Measurements from ENCODE around the gene C4orf54.

C4orf54 gene

DNA sequence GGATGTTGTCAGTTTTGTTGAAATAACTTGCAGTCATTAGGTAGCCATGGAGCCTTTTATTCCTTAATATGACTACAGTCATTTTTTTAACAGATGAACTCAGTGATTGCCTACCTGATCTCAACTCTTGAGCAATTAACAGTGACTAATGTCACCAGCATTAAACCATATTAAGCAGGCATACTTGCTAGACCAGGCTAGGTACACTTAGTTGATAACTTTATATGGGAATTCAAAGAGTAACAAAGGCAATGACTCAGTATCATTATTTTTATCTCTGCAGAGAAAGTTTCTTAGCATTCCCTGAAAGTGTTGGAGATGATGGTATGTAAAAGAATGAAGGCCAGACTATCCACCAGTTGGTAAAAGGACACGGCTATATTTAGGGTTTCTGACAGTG is at the start of gene C4orf54:
Gene C4orf54, minus strand, starts transcription at position 31 of the 400 bp plus-strand sequence. CDS start 3,180 bp downstream, outside the sequence.
- DNase-seq (ENCODE audit: low spot score in 2 of 2) (no peak), ATAC-seq (replicated peaks; ENCODE audit: extremely low read depth, poor library complexity, severe bottlenecking) (no peak)
- Mint-ChIP-seq H3K9me3 (no peaks in the 10 kb centered on the region), H3K27ac (ENCODE audit: low read depth) (no peak within 1 kb of the TSS), H3K4me1 (no peaks in the 10 kb centered on the region), H3K4me3 (no peak within 1 kb of the TSS), H3K27me3 (peaks cover 36% of the 10 kb centered on the region), H3K36me3 (ENCODE audit: insufficient read depth) (no peaks in the 10 kb centered on the region)

DNA sequence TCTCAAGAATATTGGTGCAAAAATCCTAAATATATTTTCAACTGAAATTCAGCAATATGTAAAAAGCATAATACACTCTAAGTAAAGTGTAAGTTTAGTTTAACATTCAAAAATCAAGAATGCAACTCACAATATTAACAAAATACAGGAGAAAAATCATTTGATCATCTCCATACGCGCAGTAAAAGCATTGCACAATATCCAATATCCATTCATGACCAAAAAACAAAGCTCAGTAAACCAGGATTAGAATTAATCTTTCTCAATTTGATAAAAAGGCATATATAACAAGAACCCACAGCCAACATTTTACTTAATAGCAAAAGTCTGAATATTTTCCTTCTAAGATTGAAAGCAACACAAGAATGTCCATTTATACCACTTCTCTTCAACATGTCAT is 48.3 kb upstream of the C4orf54 start:
- DNase-seq (ENCODE audit: low spot score in 2 of 2) (no peak), ATAC-seq (replicated peaks; ENCODE audit: extremely low read depth, poor library complexity, severe bottlenecking) (no peak)
- H3K9me3 Mint-ChIP-seq: no peaks in the 10 kb centered on the region
- no peaks in the 10 kb centered on the region for H3K4me1 Mint-ChIP-seq
- H3K36me3 Mint-ChIP-seq (ENCODE audit: insufficient read depth): peaks cover 2% of the 10 kb centered on the region
- H3K27ac Mint-ChIP-seq (ENCODE audit: low read depth): no peak overlapping the region
- H3K4me3 Mint-ChIP-seq: no peak overlapping the region
- H3K27me3 Mint-ChIP-seq: peaks cover 31% of the 10 kb centered on the region

DNA sequence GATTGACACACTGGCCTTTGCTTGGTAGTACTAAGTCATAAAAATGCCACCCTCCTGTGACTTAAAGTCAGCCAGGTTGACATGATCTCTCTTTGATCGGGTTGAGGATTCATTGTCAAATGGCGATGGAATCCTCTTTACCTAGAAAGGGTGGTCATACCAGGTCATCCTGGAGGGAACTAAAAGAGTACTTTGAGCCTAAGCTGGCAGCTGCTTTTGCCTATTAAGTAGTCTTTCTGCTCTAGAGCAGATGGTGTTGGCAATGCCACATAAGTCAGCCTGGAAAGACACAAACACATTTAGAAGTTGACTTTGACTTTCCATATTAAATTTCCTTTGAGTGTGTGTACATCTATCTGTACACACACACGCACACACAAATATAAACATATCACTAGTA is 39.2 kb upstream of the C4orf54 start:
- Mint-ChIP-seq H3K36me3 (ENCODE audit: insufficient read depth) (no peaks in the 10 kb centered on the region), H3K4me1 (no peaks in the 10 kb centered on the region), H3K4me3 (no peak overlapping the region), H3K27ac (ENCODE audit: low read depth) (no peak overlapping the region), H3K27me3 (peaks cover 60% of the 10 kb centered on the region), H3K9me3 (no peaks in the 10 kb centered on the region)
- DNase-seq (ENCODE audit: low spot score in 2 of 2) (no peak), ATAC-seq (replicated peaks; ENCODE audit: extremely low read depth, poor library complexity, severe bottlenecking) (no peak)

DNA sequence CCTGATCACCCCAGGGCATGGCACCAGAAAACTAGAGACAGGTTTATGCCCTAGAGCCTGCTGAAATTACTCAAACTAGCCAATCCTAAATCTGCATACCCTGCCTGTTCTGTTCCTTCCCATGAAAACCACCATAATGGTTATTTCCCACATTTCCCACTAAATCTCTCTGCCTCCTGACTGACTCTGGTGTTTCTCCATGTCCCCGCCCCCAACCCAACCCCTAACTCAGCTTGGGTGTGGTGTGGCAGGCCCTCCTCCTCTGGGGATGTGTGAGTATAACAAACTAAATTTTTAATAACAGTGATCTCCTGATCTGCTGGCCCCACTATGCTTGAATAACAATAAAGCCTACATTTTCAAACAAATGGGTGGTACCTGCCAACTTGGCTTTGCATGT is 35.5 kb upstream of the C4orf54 start:
- Mint-ChIP-seq H3K36me3 (ENCODE audit: insufficient read depth) (no peaks in the 10 kb centered on the region), H3K27me3 (peaks cover 23% of the 10 kb centered on the region), H3K4me1 (no peaks in the 10 kb centered on the region), H3K27ac (ENCODE audit: low read depth) (no peak overlapping the region), H3K4me3 (no peak overlapping the region), H3K9me3 (peaks cover 12% of the 10 kb centered on the region)
- DNase-seq (ENCODE audit: low spot score in 2 of 2): no peak
- no peak for ATAC-seq (replicated peaks; ENCODE audit: extremely low read depth, poor library complexity, severe bottlenecking)

DNA sequence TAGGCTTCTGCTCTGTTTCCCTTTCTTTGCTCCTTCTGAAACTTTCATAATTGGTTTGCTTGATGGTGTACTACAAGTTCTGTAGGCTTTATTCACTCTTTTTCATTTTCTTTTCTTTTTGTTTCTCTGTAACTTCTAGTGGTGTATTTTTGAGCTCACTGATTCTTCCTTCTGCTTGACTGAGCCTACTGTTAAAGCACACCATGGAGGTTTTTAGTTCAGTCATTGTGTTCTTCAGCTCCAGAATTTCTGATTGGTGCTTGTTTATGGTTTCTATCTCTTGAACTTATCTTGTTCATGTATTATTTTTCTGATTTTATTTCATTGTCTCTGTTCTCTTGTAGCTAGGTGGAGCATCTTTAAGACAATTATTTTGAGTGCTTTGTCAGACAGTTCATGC is 33.4 kb upstream of the C4orf54 start:
- Mint-ChIP-seq H3K36me3 (ENCODE audit: insufficient read depth) (no peaks in the 10 kb centered on the region), H3K27ac (ENCODE audit: low read depth) (no peak overlapping the region), H3K9me3 (peaks cover 12% of the 10 kb centered on the region), H3K4me3 (no peak overlapping the region), H3K4me1 (no peaks in the 10 kb centered on the region), H3K27me3 (peaks cover 18% of the 10 kb centered on the region)
- DNase-seq (ENCODE audit: low spot score in 2 of 2) (no peak), ATAC-seq (replicated peaks; ENCODE audit: extremely low read depth, poor library complexity, severe bottlenecking) (no peak)

DNA sequence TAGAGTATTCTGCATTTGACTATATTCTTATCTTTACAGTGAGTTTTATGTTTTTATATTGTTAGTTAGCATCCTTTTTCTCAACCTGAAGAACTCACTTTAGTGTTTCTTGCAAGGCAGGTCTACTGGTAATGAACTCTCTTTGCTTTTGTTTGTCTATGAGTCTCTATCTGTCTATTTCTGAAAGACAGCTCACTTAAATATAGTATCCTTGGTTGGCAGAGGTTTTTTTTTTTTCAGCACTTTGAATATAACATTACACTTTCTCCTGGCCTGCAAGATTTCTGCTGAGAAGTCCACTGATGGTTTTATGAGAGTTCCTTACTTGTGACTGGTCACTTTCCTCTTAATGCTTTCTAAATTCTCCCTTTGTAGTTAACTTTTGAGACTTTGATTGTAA is 32.8 kb upstream of the C4orf54 start:
- H3K9me3 Mint-ChIP-seq: peaks cover 12% of the 10 kb centered on the region
- H3K4me1 Mint-ChIP-seq: no peaks in the 10 kb centered on the region
- H3K4me3 Mint-ChIP-seq: no peak overlapping the region
- no peak for DNase-seq (ENCODE audit: low spot score in 2 of 2)
- no peaks in the 10 kb centered on the region for H3K36me3 Mint-ChIP-seq (ENCODE audit: insufficient read depth)
- H3K27ac Mint-ChIP-seq (ENCODE audit: low read depth): no peak overlapping the region
- peaks cover 16% of the 10 kb centered on the region for H3K27me3 Mint-ChIP-seq
- no peak for ATAC-seq (replicated peaks; ENCODE audit: extremely low read depth, poor library complexity, severe bottlenecking)

DNA sequence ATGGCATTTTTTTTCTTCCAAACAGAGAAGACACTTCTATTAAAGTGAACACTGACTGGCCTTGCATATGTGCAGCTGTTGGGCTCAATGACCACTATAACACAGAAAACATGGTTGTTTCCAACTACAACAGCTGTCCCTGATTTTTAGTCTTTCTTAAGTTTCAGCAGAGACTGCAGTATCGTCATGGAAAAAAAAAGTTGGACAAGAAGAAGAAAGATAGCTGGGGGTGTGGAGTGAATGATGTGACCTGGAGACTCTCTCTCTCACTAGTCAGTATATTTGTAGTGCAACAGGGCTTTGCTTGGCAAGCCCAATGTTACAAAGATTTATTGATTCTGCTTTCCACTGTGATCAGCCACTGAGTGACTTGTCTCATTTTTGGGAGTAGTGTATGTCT is 29.5 kb upstream of the C4orf54 start:
- Mint-ChIP-seq H3K4me3 (no peak overlapping the region), H3K4me1 (no peaks in the 10 kb centered on the region), H3K27me3 (peaks cover 13% of the 10 kb centered on the region), H3K36me3 (ENCODE audit: insufficient read depth) (no peaks in the 10 kb centered on the region), H3K27ac (ENCODE audit: low read depth) (no peak overlapping the region), H3K9me3 (peaks cover 12% of the 10 kb centered on the region)
- DNase-seq (ENCODE audit: low spot score in 2 of 2) (no peak), ATAC-seq (replicated peaks; ENCODE audit: extremely low read depth, poor library complexity, severe bottlenecking) (no peak)

DNA sequence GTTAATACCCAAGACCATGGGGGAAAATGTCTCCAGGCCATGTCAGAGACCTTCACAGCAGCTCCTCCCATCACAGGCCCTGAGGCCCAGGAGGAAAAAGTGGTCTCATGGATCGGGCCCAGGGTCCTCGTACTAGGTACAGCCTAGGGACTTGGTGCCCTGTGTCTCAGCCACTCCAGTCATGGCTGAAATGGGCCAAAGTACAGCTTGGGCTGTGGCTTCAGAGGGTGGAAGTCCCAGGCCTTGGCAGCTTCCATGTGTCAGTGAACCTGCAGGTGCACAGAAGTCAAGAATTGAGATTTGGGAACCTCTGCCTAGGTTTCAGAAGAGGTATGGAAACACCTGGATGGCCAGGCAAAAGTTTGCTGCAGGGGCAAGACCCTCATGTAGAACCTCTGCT is 27.6 kb upstream of the C4orf54 start:
- Mint-ChIP-seq H3K27ac (ENCODE audit: low read depth) (no peak overlapping the region), H3K27me3 (peaks cover 20% of the 10 kb centered on the region), H3K36me3 (ENCODE audit: insufficient read depth) (no peaks in the 10 kb centered on the region), H3K4me1 (no peaks in the 10 kb centered on the region), H3K4me3 (no peak overlapping the region), H3K9me3 (peaks cover 5% of the 10 kb centered on the region)
- ATAC-seq (replicated peaks; ENCODE audit: extremely low read depth, poor library complexity, severe bottlenecking) (no peak), DNase-seq (ENCODE audit: low spot score in 2 of 2) (no peak)

DNA sequence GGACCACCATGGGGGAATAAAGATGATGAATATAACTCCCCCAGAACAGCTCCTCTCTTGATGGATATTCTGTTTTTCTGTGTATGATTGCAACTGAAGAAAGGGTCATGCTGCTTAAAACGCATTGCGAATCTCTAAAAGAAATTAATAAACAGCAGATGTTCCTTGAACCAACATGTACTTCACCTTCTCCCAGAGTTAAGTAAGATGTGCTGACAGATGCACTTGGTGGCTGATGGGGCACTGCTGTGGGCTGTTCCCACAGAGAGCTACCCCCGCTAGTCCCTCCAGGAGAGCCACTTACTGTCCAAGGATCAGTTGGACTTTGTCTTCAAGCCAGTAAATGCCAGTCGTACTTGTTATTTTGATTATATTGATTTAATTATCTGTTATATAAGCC is 26.3 kb upstream of the C4orf54 start:
- no peaks in the 10 kb centered on the region for H3K36me3 Mint-ChIP-seq (ENCODE audit: insufficient read depth)
- H3K4me3 Mint-ChIP-seq: no peak overlapping the region
- H3K27me3 Mint-ChIP-seq: peaks cover 20% of the 10 kb centered on the region
- H3K27ac Mint-ChIP-seq (ENCODE audit: low read depth): no peak overlapping the region
- no peaks in the 10 kb centered on the region for H3K4me1 Mint-ChIP-seq
- DNase-seq (ENCODE audit: low spot score in 2 of 2): no peak
- no peak for ATAC-seq (replicated peaks; ENCODE audit: extremely low read depth, poor library complexity, severe bottlenecking)
- H3K9me3 Mint-ChIP-seq: no peaks in the 10 kb centered on the region

DNA sequence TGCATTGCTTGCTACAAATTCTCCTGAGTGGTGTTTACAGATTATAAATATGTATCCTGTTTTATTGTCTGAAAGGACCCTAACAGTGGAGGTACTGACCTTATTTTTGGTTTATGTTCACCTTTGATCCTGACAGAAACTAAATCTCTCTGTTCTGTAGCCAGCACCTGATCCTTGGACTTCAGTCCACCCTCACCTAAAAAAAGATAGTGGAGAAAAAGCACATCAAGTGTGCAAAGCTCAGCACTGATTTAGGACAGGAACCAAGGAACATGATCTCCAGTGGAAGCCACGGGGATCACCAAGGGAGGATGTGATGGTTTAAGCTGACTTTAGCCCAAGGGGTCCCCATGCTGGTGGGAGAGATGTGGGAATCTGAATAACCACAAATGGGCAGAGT is 22.3 kb upstream of the C4orf54 start:
- ATAC-seq (replicated peaks; ENCODE audit: extremely low read depth, poor library complexity, severe bottlenecking) (no peak), DNase-seq (ENCODE audit: low spot score in 2 of 2) (no peak)
- peaks cover 32% of the 10 kb centered on the region for H3K27me3 Mint-ChIP-seq
- H3K9me3 Mint-ChIP-seq: no peaks in the 10 kb centered on the region
- no peaks in the 10 kb centered on the region for H3K4me1 Mint-ChIP-seq
- H3K4me3 Mint-ChIP-seq: no peak overlapping the region
- no peak overlapping the region for H3K27ac Mint-ChIP-seq (ENCODE audit: low read depth)
- H3K36me3 Mint-ChIP-seq (ENCODE audit: insufficient read depth): no peaks in the 10 kb centered on the region

DNA sequence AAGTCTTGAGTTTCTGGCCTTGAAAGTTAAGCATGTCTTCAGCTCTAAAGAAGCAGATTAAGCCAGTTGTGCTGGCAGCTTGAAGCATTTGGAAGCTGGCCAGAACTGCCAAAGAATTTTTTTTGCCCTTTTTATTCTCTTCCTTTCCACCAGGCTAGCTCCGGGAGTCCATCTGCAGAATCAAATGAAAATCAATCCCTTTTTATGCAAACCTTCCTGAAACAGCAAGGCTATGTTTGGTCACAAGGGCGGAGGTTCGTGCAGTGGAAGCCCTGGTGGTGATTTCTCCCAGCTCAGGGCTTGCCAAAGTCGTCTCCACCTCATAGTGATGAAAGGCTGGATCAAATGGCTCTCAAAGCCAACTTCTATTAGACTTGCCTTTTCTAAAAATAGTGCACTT is 21.6 kb upstream of the C4orf54 start:
- Mint-ChIP-seq H3K36me3 (ENCODE audit: insufficient read depth) (no peaks in the 10 kb centered on the region), H3K4me1 (no peaks in the 10 kb centered on the region), H3K27me3 (peaks cover 33% of the 10 kb centered on the region), H3K27ac (ENCODE audit: low read depth) (no peak overlapping the region), H3K4me3 (no peak overlapping the region), H3K9me3 (no peaks in the 10 kb centered on the region)
- no peak for DNase-seq (ENCODE audit: low spot score in 2 of 2)
- no peak for ATAC-seq (replicated peaks; ENCODE audit: extremely low read depth, poor library complexity, severe bottlenecking)

DNA sequence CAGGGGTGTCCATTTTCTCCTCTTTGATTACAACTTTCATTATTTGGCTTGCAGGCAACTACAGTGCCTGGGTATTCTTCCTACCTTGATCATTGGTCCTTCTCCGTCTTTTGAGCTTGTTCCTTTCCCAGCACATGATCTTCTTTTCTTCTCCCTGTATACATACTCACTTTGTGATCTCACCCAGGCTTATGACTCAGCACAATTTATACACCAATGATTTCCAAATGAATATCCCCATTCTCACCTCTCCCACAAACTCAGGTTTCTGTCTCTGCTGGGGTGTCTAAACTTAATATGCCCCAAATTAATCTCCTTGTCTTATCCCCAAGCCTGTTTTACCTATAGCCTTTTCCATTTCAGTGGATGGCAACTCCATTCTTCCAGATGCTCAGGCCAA is 19.5 kb upstream of the C4orf54 start:
- no peak for ATAC-seq (replicated peaks; ENCODE audit: extremely low read depth, poor library complexity, severe bottlenecking)
- no peaks in the 10 kb centered on the region for H3K4me1 Mint-ChIP-seq

DNA sequence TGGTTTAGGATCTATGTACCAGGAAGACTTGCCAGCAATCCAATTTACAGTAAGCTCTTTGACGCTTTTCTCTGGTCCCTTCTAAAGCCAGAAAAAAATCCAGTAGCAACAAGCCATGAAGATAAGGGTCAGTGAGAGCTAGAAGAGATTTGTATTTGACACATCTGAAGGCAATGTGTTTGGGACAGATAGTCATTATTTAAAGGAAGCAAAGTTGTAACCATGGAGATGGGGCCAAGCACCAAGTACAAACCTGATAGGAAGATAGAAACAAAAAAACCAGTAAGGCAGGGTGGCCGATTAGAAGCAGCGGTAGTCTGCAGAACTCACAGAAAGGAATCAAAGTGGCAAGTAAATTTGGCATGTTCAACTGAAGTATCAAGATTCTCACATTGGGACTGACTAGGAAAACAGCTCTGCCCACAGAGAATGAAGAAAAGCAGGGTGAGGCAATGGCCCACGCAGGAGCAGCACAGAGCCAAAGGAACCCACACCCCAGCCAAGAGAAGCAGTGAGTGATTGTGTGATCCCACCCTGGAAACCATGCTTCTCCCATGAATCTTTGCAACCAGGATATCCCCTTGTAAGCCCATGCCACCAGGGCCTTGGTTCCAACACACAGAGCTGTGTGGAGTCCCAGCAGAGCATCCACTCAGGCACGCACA is 12.9 kb upstream of the C4orf54 start:
- H3K4me3 Mint-ChIP-seq: no peak overlapping the region

More for the DNA sequence above, 19.5 kb upstream of the C4orf54 start:
- no peak overlapping the region for H3K27ac Mint-ChIP-seq (ENCODE audit: low read depth)
- DNase-seq (ENCODE audit: low spot score in 2 of 2): no peak
- H3K9me3 Mint-ChIP-seq: peaks cover 16% of the 10 kb centered on the region
- H3K27me3 Mint-ChIP-seq: peaks cover 41% of the 10 kb centered on the region
- H3K4me3 Mint-ChIP-seq: no peak overlapping the region
- peaks cover under 1% of the 10 kb centered on the region for H3K36me3 Mint-ChIP-seq (ENCODE audit: insufficient read depth)

More for the DNA sequence above, 12.9 kb upstream of the C4orf54 start:
- Mint-ChIP-seq H3K36me3 (ENCODE audit: insufficient read depth) (peaks cover 1% of the 10 kb centered on the region), H3K27me3 (peaks cover 51% of the 10 kb centered on the region), H3K9me3 (peaks cover 21% of the 10 kb centered on the region), H3K27ac (ENCODE audit: low read depth) (no peak overlapping the region), H3K4me1 (no peaks in the 10 kb centered on the region)
- ATAC-seq (replicated peaks; ENCODE audit: extremely low read depth, poor library complexity, severe bottlenecking) (no peak), DNase-seq (ENCODE audit: low spot score in 2 of 2) (no peak)

All from central memory CD8-positive, alpha-beta T cell (primary cell).